ENCODE results near the gene ADAMTSL2.

- TF ChIP-seq, protein P1, sequence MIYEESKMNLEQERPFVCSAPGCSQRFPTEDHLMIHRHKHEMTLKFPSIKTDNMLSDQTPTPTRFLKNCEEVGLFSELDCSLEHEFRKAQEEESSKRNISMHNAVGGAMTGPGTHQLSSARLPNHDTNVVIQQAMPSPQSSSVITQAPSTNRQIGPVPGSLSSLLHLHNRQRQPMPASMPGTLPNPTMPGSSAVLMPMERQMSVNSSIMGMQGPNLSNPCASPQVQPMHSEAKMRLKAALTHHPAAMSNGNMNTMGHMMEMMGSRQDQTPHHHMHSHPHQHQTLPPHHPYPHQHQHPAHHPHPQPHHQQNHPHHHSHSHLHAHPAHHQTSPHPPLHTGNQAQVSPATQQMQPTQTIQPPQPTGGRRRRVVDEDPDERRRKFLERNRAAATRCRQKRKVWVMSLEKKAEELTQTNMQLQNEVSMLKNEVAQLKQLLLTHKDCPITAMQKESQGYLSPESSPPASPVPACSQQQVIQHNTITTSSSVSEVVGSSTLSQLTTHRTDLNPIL (CRISPR knock-in tag; IDR thresholded peaks at IDR 0.05; ENCODE audit: low read depth), result no peak
- TF ChIP-seq, protein P2, sequence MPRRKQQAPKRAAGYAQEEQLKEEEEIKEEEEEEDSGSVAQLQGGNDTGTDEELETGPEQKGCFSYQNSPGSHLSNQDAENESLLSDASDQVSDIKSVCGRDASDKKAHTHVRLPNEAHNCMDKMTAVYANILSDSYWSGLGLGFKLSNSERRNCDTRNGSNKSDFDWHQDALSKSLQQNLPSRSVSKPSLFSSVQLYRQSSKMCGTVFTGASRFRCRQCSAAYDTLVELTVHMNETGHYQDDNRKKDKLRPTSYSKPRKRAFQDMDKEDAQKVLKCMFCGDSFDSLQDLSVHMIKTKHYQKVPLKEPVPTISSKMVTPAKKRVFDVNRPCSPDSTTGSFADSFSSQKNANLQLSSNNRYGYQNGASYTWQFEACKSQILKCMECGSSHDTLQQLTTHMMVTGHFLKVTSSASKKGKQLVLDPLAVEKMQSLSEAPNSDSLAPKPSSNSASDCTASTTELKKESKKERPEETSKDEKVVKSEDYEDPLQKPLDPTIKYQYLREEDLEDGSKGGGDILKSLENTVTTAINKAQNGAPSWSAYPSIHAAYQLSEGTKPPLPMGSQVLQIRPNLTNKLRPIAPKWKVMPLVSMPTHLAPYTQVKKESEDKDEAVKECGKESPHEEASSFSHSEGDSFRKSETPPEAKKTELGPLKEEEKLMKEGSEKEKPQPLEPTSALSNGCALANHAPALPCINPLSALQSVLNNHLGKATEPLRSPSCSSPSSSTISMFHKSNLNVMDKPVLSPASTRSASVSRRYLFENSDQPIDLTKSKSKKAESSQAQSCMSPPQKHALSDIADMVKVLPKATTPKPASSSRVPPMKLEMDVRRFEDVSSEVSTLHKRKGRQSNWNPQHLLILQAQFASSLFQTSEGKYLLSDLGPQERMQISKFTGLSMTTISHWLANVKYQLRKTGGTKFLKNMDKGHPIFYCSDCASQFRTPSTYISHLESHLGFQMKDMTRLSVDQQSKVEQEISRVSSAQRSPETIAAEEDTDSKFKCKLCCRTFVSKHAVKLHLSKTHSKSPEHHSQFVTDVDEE (CRISPR knock-in tag; IDR thresholded peaks at IDR 0.05), result no peak
- TF ChIP-seq ZFP3 (CRISPR knock-in tag; IDR thresholded peaks at IDR 0.05) (no peak), CSDC2 (CRISPR knock-in tag; IDR thresholded peaks at IDR 0.05) (no peak), PPARA (CRISPR knock-in tag; IDR thresholded peaks at IDR 0.05; ENCODE audit: borderline replicate concordance) (no peak), ZFP30 (CRISPR knock-in tag; IDR thresholded peaks at IDR 0.05) (no peak), ZNF70 (CRISPR knock-in tag; IDR thresholded peaks at IDR 0.05) (no peak), BACH2 (CRISPR knock-in tag; IDR thresholded peaks at IDR 0.05; ENCODE audit: borderline replicate concordance) (no peak), RARB (CRISPR knock-in tag; IDR thresholded peaks at IDR 0.05) (no peak), ARNTL (CRISPR knock-in tag; IDR thresholded peaks at IDR 0.05; ENCODE audit: borderline replicate concordance, low read depth) (no peak), TOX (CRISPR knock-in tag; IDR thresholded peaks at IDR 0.05; ENCODE audit: borderline replicate concordance) (no peak), OSR1 (CRISPR knock-in tag; IDR thresholded peaks at IDR 0.05) (no peak), POU6F1 (CRISPR knock-in tag; IDR thresholded peaks at IDR 0.05; ENCODE audit: borderline replicate concordance, low read depth) (no peak)
- TF ChIP-seq, protein P3, sequence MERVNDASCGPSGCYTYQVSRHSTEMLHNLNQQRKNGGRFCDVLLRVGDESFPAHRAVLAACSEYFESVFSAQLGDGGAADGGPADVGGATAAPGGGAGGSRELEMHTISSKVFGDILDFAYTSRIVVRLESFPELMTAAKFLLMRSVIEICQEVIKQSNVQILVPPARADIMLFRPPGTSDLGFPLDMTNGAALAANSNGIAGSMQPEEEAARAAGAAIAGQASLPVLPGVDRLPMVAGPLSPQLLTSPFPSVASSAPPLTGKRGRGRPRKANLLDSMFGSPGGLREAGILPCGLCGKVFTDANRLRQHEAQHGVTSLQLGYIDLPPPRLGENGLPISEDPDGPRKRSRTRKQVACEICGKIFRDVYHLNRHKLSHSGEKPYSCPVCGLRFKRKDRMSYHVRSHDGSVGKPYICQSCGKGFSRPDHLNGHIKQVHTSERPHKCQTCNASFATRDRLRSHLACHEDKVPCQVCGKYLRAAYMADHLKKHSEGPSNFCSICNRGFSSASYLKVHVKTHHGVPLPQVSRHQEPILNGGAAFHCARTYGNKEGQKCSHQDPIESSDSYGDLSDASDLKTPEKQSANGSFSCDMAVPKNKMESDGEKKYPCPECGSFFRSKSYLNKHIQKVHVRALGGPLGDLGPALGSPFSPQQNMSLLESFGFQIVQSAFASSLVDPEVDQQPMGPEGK (CRISPR knock-in tag; IDR thresholded peaks at IDR 0.05; ENCODE audit: borderline replicate concordance), result no peak
Observed at GRCh38 chr9:133571391-133571890, 36.9 kb downstream of the ADAMTSL2 start.
